SKM-1 (cell line): ENCODE results near the gene PIP5K1A.
"Not testable (repeated sequence)": the region's sequence is repeated elsewhere in the genome, so short reads cannot be mapped to it uniquely, and the experiment has no call there.

ENCODE experiments used
- DNase-seq: peaks from one replicate; lab custom pipeline; 2025; ENCODE audit not compliant: unreplicated experiment; lab: John Stamatoyannopoulos, UW

The PIP5K1A gene

GRCh38 chr1:151192047-151192446 lies 6.3 kb upstream of the PIP5K1A start:
- DNase-seq: no peak

- DNase-seq: no peak
Measured at GRCh38 chr1:151193304-151193703, 5.0 kb upstream of the PIP5K1A start.

- DNase-seq: no peak
Measured at GRCh38 chr1:151193856-151194255, 4.5 kb upstream of the PIP5K1A start.

- peak; percentile 64 for DNase-seq
Measured at GRCh38 chr1:151194894-151195594, 3.3 kb upstream of the PIP5K1A start.

GRCh38 chr1:151196292-151196800 lies 2.0 kb upstream of the PIP5K1A start:
- DNase-seq: peak; percentile 64

- DNase-seq: no peak
Measured at GRCh38 chr1:151197863-151198253, 494 bp upstream of the PIP5K1A start.

- no peak for DNase-seq
Measured at GRCh38 chr1:151199873-151200581, 1.7 kb downstream of the PIP5K1A start.

GRCh38 chr1:151205381-151205965 lies 7.1 kb downstream of the PIP5K1A start:
- not testable (repeated sequence) for DNase-seq

GRCh38 chr1:151210830-151211229 lies 12.5 kb downstream of the PIP5K1A start:
- no peak for DNase-seq

- DNase-seq: no peak
Measured at GRCh38 chr1:151211972-151212705, 13.8 kb downstream of the PIP5K1A start.

- no peak for DNase-seq
Measured at GRCh38 chr1:151213560-151213959, 15.2 kb downstream of the PIP5K1A start.

GRCh38 chr1:151221616-151222015 lies 23.3 kb downstream of the PIP5K1A start:
- DNase-seq: no peak

- no peak for DNase-seq
Measured at GRCh38 chr1:151222130-151222529, 23.8 kb downstream of the PIP5K1A start.

GRCh38 chr1:151235235-151235634 lies 36.9 kb downstream of the PIP5K1A start:
- no peak for DNase-seq

GRCh38 chr1:151237678-151238466 lies 39.5 kb downstream of the PIP5K1A start:
- DNase-seq: no peak

GRCh38 chr1:151238467-151238739 lies 40.1 kb downstream of the PIP5K1A start:
- DNase-seq: no peak

GRCh38 chr1:151242442-151242841 lies 44.1 kb downstream of the PIP5K1A start:
- no peak for DNase-seq

- no peak for DNase-seq
Measured at GRCh38 chr1:151243683-151244216, 45.4 kb downstream of the PIP5K1A start.

- DNase-seq: no peak
Measured at GRCh38 chr1:151246786-151247185, 48.4 kb downstream of the PIP5K1A start.

GRCh38 chr1:151251656-151252470 lies 53.5 kb downstream of the PIP5K1A start:
- peak; percentile 97 for DNase-seq
